Measurements from ENCODE around the gene SYCP3.
"Not testable (repeated sequence)": the region's sequence is repeated elsewhere in the genome, so short reads cannot be mapped to it uniquely, and the experiment has no call there.

SYCP3 gene

DNA sequence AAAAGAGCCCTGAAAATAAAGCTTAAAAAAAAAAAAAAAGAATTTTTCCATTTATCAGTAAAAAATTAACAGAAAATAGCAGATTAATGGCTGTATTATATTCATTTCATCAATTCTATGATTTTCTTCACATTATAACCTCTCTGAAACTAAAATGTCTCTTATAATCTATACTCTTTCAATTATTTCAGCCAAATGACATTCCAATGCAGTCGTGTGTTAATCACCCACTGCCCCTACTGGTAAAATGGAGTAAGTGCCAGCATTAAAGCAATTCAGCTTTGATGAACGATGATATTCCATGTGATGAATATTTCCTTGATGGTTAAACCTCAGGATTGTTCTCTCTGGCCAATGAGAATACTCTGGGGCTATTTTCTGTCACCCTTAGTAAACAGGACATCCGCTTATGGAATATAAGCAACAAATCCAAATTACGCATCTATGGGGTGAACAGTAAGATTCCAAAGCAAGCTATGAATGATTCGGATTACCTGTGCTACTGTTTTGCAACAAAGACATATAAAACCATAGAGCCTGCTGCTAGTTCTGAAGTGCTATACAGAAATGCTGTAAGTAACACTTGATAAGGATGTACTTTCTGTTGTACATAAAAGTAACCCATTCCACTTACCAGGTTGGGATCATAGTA, 20.3 kb upstream of the SYCP3 start:
- DNase-seq (ENCODE audit: low spot score): peak; percentile 41

- no peak for DNase-seq (ENCODE audit: low spot score)
Observed at GRCh38 chr12:101750152-101750551, 10.9 kb upstream of the SYCP3 start.

GRCh38 chr12:101749657-101750056, 10.4 kb upstream of the SYCP3 start:
- no peak for DNase-seq (ENCODE audit: low spot score)

DNA sequence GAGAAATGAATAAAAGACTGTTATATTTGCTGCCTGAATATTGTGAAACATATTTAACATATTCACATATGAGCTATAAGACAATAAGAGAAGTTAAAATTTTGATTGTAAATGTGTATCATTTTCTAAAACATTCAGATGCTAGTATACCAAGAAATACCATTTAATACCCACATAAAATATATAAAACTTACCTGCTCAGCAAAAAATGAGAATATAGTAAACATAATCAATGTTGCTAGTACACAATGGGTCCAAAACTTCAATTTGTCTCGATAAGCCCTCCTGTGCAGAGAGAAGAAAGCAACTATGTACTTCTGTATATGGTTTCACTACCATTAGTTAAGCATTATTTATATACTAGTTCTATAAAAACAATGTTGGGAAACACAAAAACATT, 9.6 kb upstream of the SYCP3 start:
- no peak for DNase-seq (ENCODE audit: low spot score)

DNA sequence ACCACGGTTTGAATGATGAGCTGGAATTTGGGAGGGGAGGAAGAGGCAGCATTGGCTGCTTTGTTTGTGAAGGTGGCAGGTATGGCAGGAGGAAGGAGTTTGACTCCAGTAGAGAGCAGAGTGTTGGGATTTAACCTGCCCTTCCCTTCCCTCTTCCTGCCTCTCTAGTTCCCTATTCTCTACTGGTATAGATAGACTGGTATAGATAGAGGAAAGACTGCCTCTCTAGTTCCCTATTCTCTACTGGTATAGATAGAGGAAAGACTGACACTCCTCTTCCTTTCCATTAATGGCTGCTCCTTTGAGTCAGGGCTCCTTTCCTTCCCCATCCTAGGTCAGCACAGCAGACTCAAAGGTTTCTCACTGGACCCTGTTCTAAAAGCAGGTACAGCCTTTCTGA, 8.4 kb upstream of the SYCP3 start:
- DNase-seq (ENCODE audit: low spot score): no peak

- DNase-seq (ENCODE audit: low spot score): no peak
Observed at GRCh38 chr12:101746661-101747060, 7.4 kb upstream of the SYCP3 start.

DNA sequence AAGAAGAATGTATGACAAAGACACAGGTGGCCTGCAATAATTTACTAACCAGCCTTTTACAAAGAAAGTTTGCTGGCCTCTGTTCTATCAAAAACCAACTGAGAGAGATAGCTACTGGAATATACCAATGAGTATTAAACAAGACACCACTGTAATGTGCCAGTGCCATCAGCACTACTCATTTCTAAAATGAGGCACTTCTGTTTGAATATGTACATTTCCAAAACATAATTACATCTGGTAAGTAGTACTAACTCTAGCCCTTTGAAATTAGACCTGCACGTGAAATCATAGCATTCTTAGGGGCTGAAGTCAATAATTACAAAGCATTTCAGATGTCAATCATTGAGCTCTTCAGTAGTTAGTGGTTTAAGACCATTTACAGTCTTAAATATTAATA, 6.9 kb upstream of the SYCP3 start:
- DNase-seq (ENCODE audit: low spot score): no peak

- no peak for DNase-seq (ENCODE audit: low spot score)
Observed at GRCh38 chr12:101745481-101745880, 6.2 kb upstream of the SYCP3 start.

DNA sequence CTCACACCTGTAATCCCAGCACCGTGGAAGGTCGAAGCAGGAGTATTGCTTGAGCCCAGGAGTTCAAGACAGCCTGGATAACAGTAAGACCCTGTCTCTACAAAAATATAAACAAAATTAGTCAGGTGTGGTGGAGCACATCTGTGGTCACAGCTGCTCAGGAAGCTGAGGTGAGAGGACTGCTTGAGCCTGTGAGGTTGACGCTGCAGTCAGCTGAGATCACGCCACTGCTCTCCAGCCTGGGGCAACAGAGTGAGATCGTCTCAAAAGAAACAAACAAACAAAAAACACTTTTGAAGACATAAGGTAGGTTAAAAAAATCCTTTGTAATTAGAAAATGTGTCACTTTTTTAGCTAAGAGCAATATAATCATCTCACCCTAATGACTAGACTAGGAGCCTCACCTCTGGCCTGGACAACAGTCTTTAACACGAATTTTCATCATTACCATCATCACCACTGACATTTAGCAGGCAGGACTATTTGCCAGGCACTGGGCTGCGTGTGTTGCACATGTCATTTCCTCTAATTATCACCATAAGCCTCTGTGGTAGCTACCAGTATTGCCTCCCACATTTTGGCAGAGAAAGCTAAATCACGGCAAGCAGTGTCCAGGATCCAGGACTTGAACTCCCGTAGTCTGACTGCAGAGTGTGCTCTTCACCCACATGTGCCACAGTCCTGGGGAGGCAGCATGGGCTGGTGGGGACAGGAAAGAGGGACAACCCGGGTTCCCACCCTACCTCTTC, 4.6 kb upstream of the SYCP3 start:
- DNase-seq (ENCODE audit: low spot score): no peak

GRCh38 chr12:101743242-101743641, 4.0 kb upstream of the SYCP3 start:
- DNase-seq (ENCODE audit: low spot score): no peak

- no peak for DNase-seq (ENCODE audit: low spot score)
Observed at GRCh38 chr12:101740980-101741379, 1.7 kb upstream of the SYCP3 start.

DNA sequence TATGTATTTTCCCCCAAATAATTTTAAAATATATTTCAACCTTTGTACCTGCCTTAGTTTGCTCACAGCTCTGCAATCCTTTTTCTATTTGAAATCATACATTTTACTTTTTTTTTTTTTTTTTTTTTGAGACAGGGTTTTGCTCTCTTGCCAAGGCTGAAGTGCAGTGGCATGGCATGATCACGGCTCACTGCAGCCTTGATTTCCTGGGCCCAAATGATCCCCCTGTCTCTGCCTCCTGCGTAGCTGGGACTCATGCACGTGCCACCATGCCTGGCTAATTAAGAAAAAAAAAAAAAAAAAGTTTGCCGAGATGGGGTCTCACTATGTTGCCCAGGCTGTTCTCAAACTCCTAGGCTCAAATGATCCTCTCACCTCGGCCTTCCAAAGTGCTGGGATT, 1.3 kb upstream of the SYCP3 start:
- no peak for DNase-seq (ENCODE audit: low spot score)

- DNase-seq (ENCODE audit: low spot score): no peak
Observed at GRCh38 chr12:101737476-101737875, 1.8 kb downstream of the SYCP3 start.

DNA sequence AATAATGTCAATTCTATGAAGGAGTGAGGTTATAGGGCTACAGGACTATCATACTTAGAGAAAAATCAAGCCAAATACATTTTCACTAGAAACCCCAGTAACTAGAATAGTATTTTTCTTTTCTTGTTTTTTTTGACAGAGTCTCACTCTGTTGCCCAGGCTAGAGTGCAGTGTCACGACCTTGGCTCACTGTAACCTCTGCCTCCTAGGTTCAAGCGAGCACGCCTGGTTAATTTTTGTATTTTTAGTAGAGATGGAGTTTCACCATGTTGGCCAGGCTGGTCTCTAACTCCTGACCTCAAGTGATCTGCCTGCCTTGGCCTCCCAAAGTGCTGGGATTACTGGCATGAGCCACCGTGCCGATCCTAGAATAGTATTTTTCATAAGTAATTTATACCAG, 4.8 kb downstream of the SYCP3 start:
- not testable (repeated sequence) for DNase-seq (ENCODE audit: low spot score)

- DNase-seq (ENCODE audit: low spot score): no peak
Observed at GRCh38 chr12:101733166-101733565, 6.1 kb downstream of the SYCP3 start.

DNA sequence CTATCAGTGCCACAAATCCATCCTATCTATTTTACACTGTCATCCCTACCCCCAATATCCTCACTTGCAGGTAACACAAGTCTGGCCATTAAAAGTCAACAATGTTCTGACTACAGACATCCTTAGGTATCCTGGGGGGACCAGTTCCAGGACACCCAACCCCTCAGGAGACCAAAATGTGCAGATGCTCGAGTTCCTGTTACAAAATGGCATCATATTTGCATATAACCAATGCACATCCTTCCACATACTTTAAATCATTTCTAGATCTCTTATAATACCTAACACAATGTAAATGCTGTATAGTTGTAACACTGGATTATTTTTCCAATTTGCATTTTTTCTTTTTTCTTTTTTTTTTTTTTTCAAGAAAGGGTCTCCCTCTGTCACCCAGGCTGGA, 6.9 kb downstream of the SYCP3 start:
- DNase-seq (ENCODE audit: low spot score): no peak

GRCh38 chr12:101729842-101730241, 9.4 kb downstream of the SYCP3 start:
- DNase-seq (ENCODE audit: low spot score): no peak

GRCh38 chr12:101727098-101727497, 12.2 kb downstream of the SYCP3 start:
- no peak for DNase-seq (ENCODE audit: low spot score)

- DNase-seq (ENCODE audit: low spot score): no peak
Observed at GRCh38 chr12:101722392-101722791, 16.9 kb downstream of the SYCP3 start.

DNA sequence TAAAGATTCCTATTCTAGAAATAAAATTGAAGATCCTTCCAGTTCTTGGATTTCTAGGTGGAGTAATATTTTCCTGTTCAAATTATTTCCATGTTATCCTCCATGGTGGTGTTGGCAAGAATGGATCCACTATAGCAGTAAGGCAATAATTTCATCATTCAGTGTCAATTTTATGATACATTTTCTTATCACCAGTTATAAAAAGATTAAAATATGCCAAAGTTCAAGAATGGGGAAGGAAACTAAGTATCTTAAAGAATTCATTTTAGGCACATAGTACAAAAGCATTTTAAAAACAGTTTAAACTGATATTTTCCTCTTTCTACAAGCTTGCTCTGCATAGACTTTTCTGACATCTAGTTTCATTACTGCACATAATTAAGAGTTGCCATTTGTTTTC, 19.1 kb downstream of the SYCP3 start:
- DNase-seq (ENCODE audit: low spot score): no peak

DNA sequence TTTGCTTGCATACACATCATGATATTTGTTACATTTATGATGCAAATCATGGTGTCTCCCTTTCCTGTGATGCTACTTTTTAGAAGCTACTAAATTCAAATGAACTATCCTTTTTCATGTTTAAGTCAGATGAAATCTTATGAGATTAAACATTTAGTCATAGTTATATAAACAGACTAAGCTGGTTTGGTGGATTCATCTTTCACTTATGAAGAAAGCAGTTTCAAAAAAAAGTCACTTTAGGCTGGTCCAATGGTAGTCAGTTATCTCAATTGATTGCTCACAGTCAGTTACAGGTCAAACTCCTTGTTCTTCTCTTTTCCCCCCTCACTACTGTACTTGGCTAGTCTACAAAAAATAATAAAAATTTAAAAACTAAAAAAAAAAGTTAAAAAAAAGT, 19.7 kb downstream of the SYCP3 start:
- DNase-seq (ENCODE audit: low spot score): no peak

DNA sequence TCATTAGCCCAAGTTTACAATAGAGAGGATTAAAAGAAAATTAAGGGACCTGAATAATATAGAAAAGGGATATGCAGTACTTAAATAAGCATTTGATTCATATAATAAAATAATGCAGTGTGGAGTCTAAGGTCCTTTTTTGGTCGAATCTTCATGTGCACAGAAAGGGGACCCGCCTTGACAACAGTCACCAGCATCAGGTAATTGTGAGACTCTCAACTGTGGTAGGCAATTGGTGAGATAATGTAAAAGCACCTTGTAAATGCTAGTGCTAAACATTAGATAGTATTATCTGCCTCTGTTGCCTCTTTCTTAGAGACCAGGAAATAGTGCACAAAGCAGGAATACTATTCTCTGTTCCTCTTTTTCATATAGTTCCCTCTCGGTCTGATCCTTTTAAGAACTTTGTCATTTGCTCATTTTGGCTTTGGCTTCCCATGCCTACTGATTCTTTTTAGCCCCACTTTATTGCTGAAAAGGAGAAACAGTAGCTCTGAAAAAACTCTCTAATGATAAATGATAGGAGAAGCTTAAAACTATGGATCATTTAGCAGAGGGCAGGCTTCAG, 24.3 kb downstream of the SYCP3 start:
- DNase-seq (ENCODE audit: low spot score): no peak

DNA sequence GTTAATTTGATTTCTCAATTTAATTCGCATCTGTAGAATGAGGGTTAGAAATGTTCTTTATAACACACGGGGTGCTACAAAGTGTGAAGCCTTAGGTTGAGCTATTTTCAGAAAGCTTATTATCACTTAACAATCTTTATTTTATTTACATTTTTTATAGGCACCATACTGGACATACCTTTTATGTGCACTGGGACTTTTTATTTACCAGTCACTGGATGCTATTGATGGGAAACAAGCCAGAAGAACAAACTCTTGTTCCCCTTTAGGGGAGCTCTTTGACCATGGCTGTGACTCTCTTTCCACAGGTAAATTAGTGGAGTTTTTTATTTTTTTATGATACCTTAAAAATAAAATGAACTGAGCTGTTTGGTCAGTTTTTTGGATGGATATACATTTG, 25.3 kb downstream of the SYCP3 start:
- no peak for DNase-seq (ENCODE audit: low spot score)

Measured in kidney capillary endothelial cell (primary cell).